ENCODE measurements around the gene CAMKK1. TPM values are rescaled to one million over a fixed set of nuclear protein-coding genes. Genes with fewer than 3 reads are reported as not detected.

The CAMKK1 gene
- polyA plus RNA-seq, 2 of the 4 experiments (the other 2 are of a cell fraction), result 6.9 to 14.8 TPM

- ChIA-PET CTCF (interaction anchor here (1.2 to 13.0 kb wide), 10 partner anchors 11 to 174 kb away, joined by 3 to 256 read pairs (median 60); partner anchors contain the start of genes CAMKK1 and NCBP3), POLR2A (no interaction called here)
- Histone ChIP-seq H3K4me1 (peaks cover 9% of the 10 kb centered on the region; the same call in 1 of the 3 replicates), H3K9me3 (no peaks in the 10 kb centered on the region), H3K27ac (no peak overlapping the region), H3K4me2 (no peak overlapping the region), H3K4me3 (no peak overlapping the region)
- 78% methylated on average over 28 of the region's 30 CpGs for WGBS (ENCODE audit: missing lambda C conversion rate)
- no peak for DNase-seq (ENCODE audit: low read depth in 1 of 2, low spot score in 1 of 2)
- no peak for ATAC-seq
- TF ChIP-seq CTCF (IDR thresholded peaks at IDR 0.05) (no peak), FOSB (CRISPR knock-in tag; IDR thresholded peaks at IDR 0.05) (no peak), TFCP2L1 (CRISPR knock-in tag; IDR thresholded peaks at IDR 0.05) (no peak), MAFK (IDR thresholded peaks at IDR 0.05; ENCODE audit: partially characterized antibody) (no peak), EHMT2 (IDR thresholded peaks at IDR 0.05; ENCODE audit: low read depth) (no peak), POLR2AphosphoS2 (conservative IDR thresholded peaks at IDR 0.05; ENCODE audit: low read length) (no peak), ATOH8 (CRISPR knock-in tag; IDR thresholded peaks at IDR 0.05; ENCODE audit: low read depth) (no peak), ESRRA (IDR thresholded peaks at IDR 0.05; ENCODE audit: borderline replicate concordance, low read length) (no peak), PHF8 (IDR thresholded peaks at IDR 0.05; ENCODE audit: borderline replicate concordance, low read depth) (no peak)
- TF ChIP-seq, protein P1, sequence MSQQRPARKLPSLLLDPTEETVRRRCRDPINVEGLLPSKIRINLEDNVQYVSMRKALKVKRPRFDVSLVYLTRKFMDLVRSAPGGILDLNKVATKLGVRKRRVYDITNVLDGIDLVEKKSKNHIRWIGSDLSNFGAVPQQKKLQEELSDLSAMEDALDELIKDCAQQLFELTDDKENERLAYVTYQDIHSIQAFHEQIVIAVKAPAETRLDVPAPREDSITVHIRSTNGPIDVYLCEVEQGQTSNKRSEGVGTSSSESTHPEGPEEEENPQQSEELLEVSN (IDR thresholded peaks at IDR 0.05; ENCODE audit: borderline replicate concordance, low read depth), result no peak
- FAIRE-seq, result no peak
Measured at GRCh38 chr17:3911271-3912053, 18.6 kb upstream of the CAMKK1 start.

DNA sequence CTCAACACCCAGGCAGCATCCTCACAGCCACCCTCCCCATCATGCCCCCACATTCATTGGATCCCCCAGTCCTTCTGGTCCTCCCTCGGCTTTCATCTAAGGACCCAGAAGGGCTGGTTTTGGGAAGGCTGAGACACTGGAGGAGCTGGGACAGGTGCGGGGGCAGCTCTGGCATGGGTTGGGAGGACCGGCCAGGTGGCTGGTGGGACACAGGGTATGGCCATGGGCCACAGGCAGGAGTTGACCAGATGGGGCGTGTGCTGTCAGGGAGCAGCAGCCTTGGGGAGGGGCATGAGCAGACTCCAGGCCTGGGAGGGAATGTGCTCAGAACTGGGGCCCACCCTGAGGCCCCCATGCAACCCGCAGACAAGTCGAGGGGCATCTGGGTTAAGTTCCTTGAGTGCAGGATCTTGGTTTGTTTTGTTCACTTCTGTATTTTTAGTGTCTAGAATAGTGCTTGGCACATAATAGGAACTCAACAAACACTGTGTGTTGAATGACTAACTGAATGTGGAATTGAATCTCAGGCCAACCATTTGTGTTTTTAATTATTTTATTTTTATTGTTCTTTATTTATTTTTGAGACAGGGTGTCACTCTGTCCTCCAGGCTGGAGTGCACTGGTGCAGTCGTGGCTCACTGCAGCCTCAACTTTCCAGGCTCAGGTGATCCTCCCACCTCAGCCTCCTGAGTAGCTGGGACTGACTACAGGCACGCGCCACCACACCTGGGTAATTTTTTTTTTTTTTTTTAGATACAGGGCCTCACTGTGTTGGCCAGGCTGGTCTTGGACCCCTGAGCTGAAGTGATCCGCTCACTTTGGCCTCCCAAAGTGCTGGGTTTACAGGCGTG, 17.8 kb upstream of the CAMKK1 start:
- no peak for ATAC-seq
- ChIA-PET POLR2A (no interaction called here), CTCF (interaction anchor here (0.6 to 13.0 kb wide), 6 partner anchors 10 to 164 kb away, joined by 3 to 256 read pairs (median 42); partner anchors contain the start of gene CAMKK1)
- TF ChIP-seq JUNB (IDR thresholded peaks at IDR 0.05) (no peak), SREBF2 (IDR thresholded peaks at IDR 0.05) (no peak), HOXB13 (CRISPR knock-in tag; IDR thresholded peaks at IDR 0.05; ENCODE audit: low read depth) (no peak)
- Histone ChIP-seq H3K27ac (no peak overlapping the region), H3K9me3 (no peaks in the 10 kb centered on the region), H3K4me1 (0 out of 3 replicates have a peak, but pooled peaks cover 4% of the 10 kb centered on the region), H3K4me3 (no peak overlapping the region), H3K4me2 (no peak overlapping the region)
- no peak for DNase-seq (ENCODE audit: low read depth in 1 of 2, low spot score in 1 of 2)
- no peak for FAIRE-seq
- WGBS (ENCODE audit: missing lambda C conversion rate), result 63% methylated on average over 11 of the region's 11 CpGs

GRCh38 chr17:3909257-3909656, 16.4 kb upstream of the CAMKK1 start:
- DNase-seq (ENCODE audit: low read depth in 1 of 2, low spot score in 1 of 2) (no peak), ATAC-seq (no peak), FAIRE-seq (no peak)
- H3K4me2 ChIP-seq, result no peak overlapping the region
- ChIA-PET POLR2A (no interaction called here), CTCF (interaction anchor here (1.0 to 6.7 kb wide), 4 partner anchors 16 to 166 kb away, joined by 3 to 59 read pairs (median 8); partner anchors contain the start of genes CAMKK1 and NCBP3)
- H3K4me3 ChIP-seq, result no peak overlapping the region
- TF ChIP-seq FOSL2 (IDR thresholded peaks at IDR 0.05) (no peak), FOSL2 (CRISPR knock-in tag; IDR thresholded peaks at IDR 0.05) (no peak)
- 0 out of 3 replicates have a peak, but pooled peaks cover 4% of the 10 kb centered on the region for H3K4me1 ChIP-seq
- no peak overlapping the region for H3K27ac ChIP-seq
- 90% methylated on average over 12 of the region's 12 CpGs for WGBS (ENCODE audit: missing lambda C conversion rate)
- no peaks in the 10 kb centered on the region for H3K9me3 ChIP-seq
